Right atrium auricular region (tissue), 2 donors: ENCODE data around the gene ALDH7A1. TPM values are rescaled to one million over a fixed set of nuclear protein-coding genes. Genes with fewer than 3 reads are reported as not detected.

Experiments used
- DNase-seq: peaks from one replicate; pipeline ENCODE4 v3.0.0-alpha.2; 2019; ENCODE audit warnings: low spot score
- H3K27ac ChIP-seq, 2 donors: fragments of 200-600 bp; sonication (generic); 1 replicate in 1 of 2; 2 replicates in 1 of 2; pipeline ENCODE4 v1.5.1; 2016 to 2019
- H3K27me3 ChIP-seq, 2 donors: fragments of 200-600 bp; sonication (generic); one replicate each; pipeline versions ENCODE4 v1.5.1 to v1.6.0; 2017 to 2019
- H3K36me3 ChIP-seq: fragments of 200-600 bp; sonication (generic); one replicate; pipeline ENCODE4 v1.5.1; 2016
- H3K4me1 ChIP-seq, 2 donors: fragments of 200-600 bp; sonication (generic); one replicate each; pipeline versions ENCODE4 v1.5.1 to v1.6.0; 2017 to 2019
- H3K4me3 ChIP-seq, 2 donors: fragments of 200-600 bp; sonication (generic); 1 replicate in 1 of 2; 2 replicates in 1 of 2; pipeline ENCODE4 v1.5.1; 2017 to 2019; ENCODE audit warnings: mild to moderate bottlenecking in 1 of 2, moderate library complexity in 1 of 2
- H3K9me3 ChIP-seq, 2 donors: fragments of 200-600 bp; sonication (generic); one replicate each; pipeline ENCODE4 v1.5.1; 2019
- CTCF ChIP-seq, 2 donors: fragments of 200-600 bp; sonication (generic); IDR thresholded peaks; one replicate each; pipeline ENCODE4 v1.5.1; 2019; ENCODE audit warnings: antibody characterized with exemption in 2 of 2
- total RNA-seq, 2 donors: library from RNA; depleted of rRNA; stranded (reverse); fragments of >200 nt; gene quantifications; one replicate each; pipeline ENCODE4 v1.1.0, GENCODE V29; 2016

Gene ALDH7A1
- total RNA-seq, 2 donors from 2014 or later: 9.6 to 13.9 TPM

DNA sequence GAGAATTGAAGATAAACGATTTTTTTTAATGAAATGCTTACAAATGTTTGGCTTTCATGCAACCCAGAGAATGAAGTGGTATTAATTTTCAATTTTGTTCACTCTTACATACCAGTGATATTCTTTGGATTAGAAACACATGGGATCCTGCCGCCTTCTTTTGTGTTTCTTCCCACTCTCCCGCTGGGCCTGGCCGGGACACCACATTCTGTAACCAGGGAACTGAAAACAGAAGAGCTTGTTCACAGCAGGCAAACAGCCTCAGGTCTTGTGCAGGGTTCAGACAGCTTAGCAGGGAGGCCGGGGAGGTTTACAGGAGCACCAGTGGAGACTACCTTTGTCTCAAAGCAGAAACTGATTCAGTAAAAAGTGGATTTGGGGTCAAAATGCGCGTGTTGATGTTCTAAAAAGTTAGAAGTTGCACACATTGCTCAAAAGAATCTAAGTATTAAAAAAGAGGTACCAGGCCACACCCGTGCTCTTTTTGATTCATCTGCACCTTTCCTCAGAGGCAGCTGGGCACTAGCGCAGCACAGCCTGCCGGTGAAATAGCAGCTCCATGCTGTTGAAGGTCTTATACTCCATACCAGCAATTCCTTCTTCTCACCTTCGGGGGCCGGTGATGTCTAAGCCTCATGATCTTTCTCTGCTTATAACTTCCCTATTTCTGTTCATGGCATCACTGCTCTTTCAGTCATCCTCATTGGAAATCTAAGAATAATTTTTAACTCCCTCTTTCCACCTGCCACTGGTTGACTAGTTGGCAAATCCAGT is 104.7 kb downstream of the ALDH7A1 start:
- Histone ChIP-seq H3K4me3 (no peak overlapping the region), H3K27me3 (no peaks in the 10 kb centered on the region), H3K9me3 (no peaks in the 10 kb centered on the region), H3K36me3 (peaks cover 83% of the 10 kb centered on the region), H3K27ac (peak overlapping the region; percentile 18), H3K4me1 (peaks cover 0 to 7% of the 10 kb centered on the region in 2 donors)
- TF ChIP-seq CTCF (IDR thresholded peaks at IDR 0.05): no peak
- DNase-seq: no peak

- H3K27ac ChIP-seq: peak overlapping the region; percentile 22 to 40
Measured at GRCh38 chr5:126488443-126489065, 106.5 kb downstream of the ALDH7A1 start.

DNA sequence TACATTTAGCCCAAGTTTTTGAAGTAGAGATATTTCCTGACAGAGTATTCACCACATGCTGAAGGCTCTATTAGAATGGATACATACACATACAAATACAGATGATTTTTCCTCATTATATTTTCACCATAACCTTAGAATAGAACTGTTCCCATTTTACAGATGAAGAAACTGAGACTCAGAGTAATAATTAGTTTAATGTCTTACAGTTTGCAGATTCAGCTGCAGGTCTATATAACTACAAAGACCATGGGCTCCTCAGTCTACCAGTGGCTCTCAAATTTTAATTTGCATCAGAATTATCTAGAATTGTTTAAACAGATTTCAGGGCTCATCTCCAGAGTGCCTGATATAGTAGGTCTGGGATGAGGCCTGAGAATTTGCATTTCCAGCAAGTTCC is 107.4 kb downstream of the ALDH7A1 start:
- Histone ChIP-seq H3K4me1 (peaks cover 0 to 7% of the 10 kb centered on the region in 2 donors), H3K4me3 (no peak overlapping the region), H3K27me3 (no peaks in the 10 kb centered on the region), H3K27ac (peak overlapping the region in 1 of 2 donors; percentile 40), H3K36me3 (peaks cover 94% of the 10 kb centered on the region), H3K9me3 (no peaks in the 10 kb centered on the region)
- no peak for DNase-seq
- TF ChIP-seq CTCF (IDR thresholded peaks at IDR 0.05): no peak

More at GRCh38 chr5:126488443-126489065, 106.5 kb downstream of the ALDH7A1 start:
- H3K4me3 ChIP-seq: no peak overlapping the region
- peaks cover 96% of the 10 kb centered on the region for H3K36me3 ChIP-seq
- no peaks in the 10 kb centered on the region for H3K27me3 ChIP-seq
- no peak for DNase-seq
- H3K9me3 ChIP-seq: no peaks in the 10 kb centered on the region
- no peak for TF ChIP-seq CTCF (IDR thresholded peaks at IDR 0.05)
- H3K4me1 ChIP-seq: peaks cover 0 to 7% of the 10 kb centered on the region in 2 donors

DNA sequence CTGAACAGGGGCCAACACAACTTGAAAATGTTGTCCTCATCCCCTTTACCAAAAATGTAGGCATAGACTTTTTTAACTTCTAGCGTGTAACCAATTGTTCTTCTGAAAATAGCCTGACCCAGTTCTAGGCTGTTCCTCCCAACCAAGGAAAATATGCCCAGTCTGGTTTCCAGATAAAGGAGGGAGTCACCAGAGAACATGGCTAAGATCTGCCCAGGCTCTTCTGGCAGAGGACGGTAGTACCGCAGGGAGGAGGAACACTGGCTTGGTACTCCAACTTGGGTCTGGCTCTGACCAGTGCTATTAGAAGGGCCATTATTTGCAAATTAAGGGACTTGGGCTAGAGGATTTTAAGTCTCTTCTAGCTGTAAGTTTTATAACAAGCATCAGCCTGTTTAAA is 108.7 kb downstream of the ALDH7A1 start:
- DNase-seq: no peak
- Histone ChIP-seq H3K4me3 (no peak overlapping the region), H3K4me1 (peaks cover 0 to 12% of the 10 kb centered on the region in 2 donors), H3K27ac (no peak overlapping the region), H3K27me3 (no peaks in the 10 kb centered on the region), H3K9me3 (no peaks in the 10 kb centered on the region), H3K36me3 (peaks cover 92% of the 10 kb centered on the region)
- TF ChIP-seq CTCF (IDR thresholded peaks at IDR 0.05): no peak

DNA sequence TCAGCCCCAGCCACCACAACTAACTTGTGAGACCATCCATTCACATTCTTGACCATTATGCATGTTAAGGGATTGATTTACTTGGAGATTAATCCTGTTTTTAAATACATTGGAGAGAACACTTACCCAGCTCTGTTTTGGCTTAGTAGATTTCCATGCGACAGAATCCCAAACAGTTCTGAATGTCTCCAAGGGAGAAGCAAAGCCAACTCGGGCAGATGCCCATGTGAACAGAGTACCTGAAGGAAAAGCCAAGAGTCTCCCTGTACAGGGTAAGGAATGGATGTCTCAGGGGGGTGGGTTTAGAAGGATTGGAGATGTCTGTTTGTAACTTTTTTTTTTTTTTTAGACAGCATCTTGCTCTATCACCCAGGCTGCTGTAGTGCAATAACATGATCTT is 110.8 kb downstream of the ALDH7A1 start:
- no peaks in the 10 kb centered on the region for H3K9me3 ChIP-seq
- H3K27me3 ChIP-seq: no peaks in the 10 kb centered on the region
- no peak for DNase-seq
- peaks cover 83% of the 10 kb centered on the region for H3K36me3 ChIP-seq
- peaks cover 0 to 12% of the 10 kb centered on the region in 2 donors for H3K4me1 ChIP-seq
- no peak overlapping the region for H3K27ac ChIP-seq
- no peak overlapping the region for H3K4me3 ChIP-seq
- TF ChIP-seq CTCF (IDR thresholded peaks at IDR 0.05): no peak
